H1 (cell line): ENCODE results near the gene TNXB. TPM values are rescaled to one million over a fixed set of nuclear protein-coding genes. Genes with fewer than 3 reads are reported as not detected.
"Not testable (repeated sequence)": the region's sequence is repeated elsewhere in the genome, so short reads cannot be mapped to it uniquely, and the experiment has no call there.

Source experiments
- CTCF ChIA-PET: fragments of 300-600 bp; sonication (Branson Sonifier 250); formaldehyde crosslinking; loops from one replicate; lab custom pipeline; 2021; ENCODE audit not compliant: partially characterized antibody; lab: Charles Lee
- POLR2A ChIA-PET: fragments of 300-600 bp; sonication (Branson Sonifier 250); formaldehyde crosslinking; loops from one replicate; lab custom pipeline; 2021; ENCODE audit warnings: inconsistent platforms; ENCODE audit not compliant: partially characterized antibody; lab: Charles Lee
- DNase-seq, 2 experiments: peaks; one replicate each; pipeline versions ENCODE4 v3.0.0 to v3.0.0-alpha.2; 2010 to 2022; ENCODE audit warnings: low spot score in 2 of 2, low read depth in 1 of 2, mixed read lengths in 1 of 2
- FAIRE-seq: peaks from 2 replicates; lab custom pipeline; 2011; peaks lifted over from hg19 to GRCh38; lab: Jason Lieb, UNC
- H2AFZ ChIP-seq: 2 replicates; pipeline ENCODE4 v1.8.1; 2012; ENCODE audit warnings: low read length, inconsistent platforms
- H2AK5ac ChIP-seq: 2 replicates; pipeline ENCODE4 v1.6.1; 2013; ENCODE audit warnings: low read depth, low read length
- H2BK120ac ChIP-seq: replicated peaks from 2 replicates; pipeline ENCODE3; 2013; ENCODE audit warnings: low read depth, low read length, inconsistent platforms
- H2BK12ac ChIP-seq: 2 replicates; pipeline ENCODE4 v1.6.1; 2013; ENCODE audit warnings: low read depth, low read length
- H2BK15ac ChIP-seq: 2 replicates; pipeline ENCODE4 v1.6.1; 2013; ENCODE audit warnings: low read length
- H2BK20ac ChIP-seq: 2 replicates; pipeline ENCODE4 v1.6.1; 2013; ENCODE audit warnings: low read length
- H2BK5ac ChIP-seq: 2 replicates; pipeline ENCODE4 v1.6.1; 2013; ENCODE audit warnings: low read depth, low read length
- H3K14ac ChIP-seq: 2 replicates; pipeline ENCODE4 v1.6.1; 2013; ENCODE audit warnings: inconsistent platforms; ENCODE audit not compliant: insufficient read length
- H3K18ac ChIP-seq: 2 replicates; pipeline ENCODE4 v1.6.1; 2013; ENCODE audit warnings: low read length; ENCODE audit errors: extremely low read depth
- H3K23ac ChIP-seq: 2 replicates; pipeline ENCODE4 v1.6.1; 2013; ENCODE audit warnings: inconsistent platforms; ENCODE audit not compliant: insufficient read length
- H3K23me2 ChIP-seq: 2 replicates; pipeline ENCODE4 v1.6.1; 2013; ENCODE audit warnings: low read depth, low read length
- H3K27ac ChIP-seq: 2 replicates; pipeline ENCODE4 v1.6.1; 2011; ENCODE audit warnings: low read depth, low read length, inconsistent platforms
- H3K27me3 ChIP-seq, 4 experiments: replicated peaks in 1 of 4; 1 replicate in 1 of 4; 2 replicates in 3 of 4; pipeline versions ENCODE4 v1.6.1 to v1.8.1; 2011 to 2013; ENCODE audit warnings: low read length in 3 of 4, mild to moderate bottlenecking in 3 of 4, inconsistent platforms in 2 of 4, mixed read lengths in 2 of 4, moderate library complexity in 1 of 4; ENCODE audit not compliant: control insufficient read depth in 3 of 4, insufficient read depth in 3 of 4; ENCODE audit errors: extremely low read depth in 1 of 4
- H3K36me3 ChIP-seq, 4 experiments: 2 replicates each; pipeline versions ENCODE4 v1.6.1 to v1.8.1; 2011 to 2013; ENCODE audit warnings: mild to moderate bottlenecking in 4 of 4, low read length in 3 of 4, moderate library complexity in 2 of 4, control low read depth in 1 of 4, inconsistent platforms in 1 of 4; ENCODE audit not compliant: insufficient read depth in 4 of 4, control insufficient read depth in 2 of 4
- H3K4ac ChIP-seq: replicated peaks from 2 replicates; pipeline ENCODE3; 2013; ENCODE audit warnings: low read length, low read depth, mixed read lengths, inconsistent platforms; ENCODE audit not compliant: insufficient read length
- H3K4me1 ChIP-seq, 4 experiments: replicated peaks in 1 of 4; 1 replicate in 1 of 4; 2 replicates in 3 of 4; pipeline versions ENCODE4 v1.6.1 to v1.8.1; 2011 to 2013; ENCODE audit warnings: low read length in 3 of 4, inconsistent platforms in 2 of 4, mixed read lengths in 1 of 4; ENCODE audit not compliant: insufficient read depth in 4 of 4, control insufficient read depth in 3 of 4
- H3K4me2 ChIP-seq, 2 experiments: 2 replicates each; pipeline versions ENCODE4 v1.6.1 to v1.8.1; 2011 to 2013; ENCODE audit warnings: low read depth in 2 of 2, low read length in 2 of 2, control low read depth in 1 of 2, inconsistent platforms in 1 of 2, mild to moderate bottlenecking in 1 of 2; ENCODE audit not compliant: insufficient read depth in 1 of 2
- H3K4me3 ChIP-seq, 4 experiments: fragments of 200-600, 300-600 bp in 1 of 4; sonication (generic), shearing (Covaris generic), sonication (Bioruptor Twin) in 1 of 4; 2 replicates each; pipeline versions ENCODE4 v1.5.1 to v1.8.1; 2011 to 2016; ENCODE audit warnings: low read length in 4 of 4, low read depth in 3 of 4, control low read depth in 2 of 4, inconsistent platforms in 2 of 4, mild to moderate bottlenecking in 2 of 4, mixed read lengths in 1 of 4, moderate library complexity in 1 of 4; ENCODE audit not compliant: insufficient read depth in 2 of 4; ENCODE audit errors: extremely low read depth in 1 of 4
- H3K56ac ChIP-seq: replicated peaks from 2 replicates; pipeline ENCODE3; 2013; ENCODE audit warnings: low read depth, mild to moderate bottlenecking, mixed read lengths, low read length, inconsistent platforms; ENCODE audit not compliant: insufficient read length
- H3K79me1 ChIP-seq: 2 replicates; pipeline ENCODE4 v1.6.1; 2013; ENCODE audit warnings: low read depth, low read length, control low read depth
- H3K79me2 ChIP-seq, 2 experiments: 2 replicates each; pipeline versions ENCODE4 v1.6.1 to v1.8.1; 2012 to 2013; ENCODE audit warnings: low read length in 2 of 2, mild to moderate bottlenecking in 2 of 2, inconsistent platforms in 1 of 2; ENCODE audit not compliant: insufficient read depth in 2 of 2, control insufficient read depth in 1 of 2
- H3K9ac ChIP-seq, 4 experiments: replicated peaks in 1 of 4; 1 replicate in 1 of 4; 2 replicates in 3 of 4; pipeline versions ENCODE4 v1.6.1 to v1.8.1; 2011 to 2013; ENCODE audit warnings: low read depth in 3 of 4, low read length in 3 of 4, control low read depth in 2 of 4, mild to moderate bottlenecking in 2 of 4, moderate library complexity in 2 of 4, inconsistent platforms in 1 of 4; ENCODE audit errors: extremely low read depth in 1 of 4
- H3K9me3 ChIP-seq, 2 experiments: 2 replicates each; pipeline versions ENCODE4 v1.6.1 to v1.8.1; 2012 to 2013; ENCODE audit warnings: mild to moderate bottlenecking in 2 of 2, moderate library complexity in 2 of 2, control low read depth in 1 of 2, inconsistent platforms in 1 of 2, low read depth in 1 of 2, low read length in 1 of 2, mixed read lengths in 1 of 2; ENCODE audit not compliant: insufficient read depth in 2 of 2
- H4K20me1 ChIP-seq, 2 experiments: replicated peaks in 1 of 2; 2 replicates each; pipeline versions ENCODE3 to v1.8.1; 2011 to 2013; ENCODE audit warnings: inconsistent platforms in 2 of 2, low read length in 2 of 2, mild to moderate bottlenecking in 1 of 2; ENCODE audit not compliant: insufficient read depth in 2 of 2, control insufficient read depth in 1 of 2
- H4K5ac ChIP-seq: 2 replicates; pipeline ENCODE4 v1.6.1; 2013; ENCODE audit warnings: low read length, low read depth, mixed read lengths, inconsistent platforms; ENCODE audit not compliant: insufficient read length
- H4K8ac ChIP-seq: 2 replicates; pipeline ENCODE4 v1.8.0; 2013; ENCODE audit warnings: mild to moderate bottlenecking, moderate library complexity, low read length, inconsistent platforms; ENCODE audit not compliant: insufficient read depth; ENCODE audit errors: extremely low read depth
- H4K91ac ChIP-seq: replicated peaks from 2 replicates; pipeline ENCODE3; 2013; ENCODE audit warnings: low read length, mixed read lengths, inconsistent platforms; ENCODE audit not compliant: insufficient read length
- EGR1 ChIP-seq: IDR thresholded peaks from 2 replicates; pipeline ENCODE4 v1.6.1; 2011; ENCODE audit warnings: low read depth, low read length, borderline replicate concordance
- EP300 ChIP-seq, 2 experiments: IDR thresholded peaks; 1 replicate in 1 of 2; 2 replicates in 1 of 2; pipeline ENCODE4 v1.6.1; 2011 to 2012; ENCODE audit warnings: low read depth in 2 of 2, low read length in 2 of 2, mild to moderate bottlenecking in 2 of 2, borderline replicate concordance in 1 of 2, inconsistent platforms in 1 of 2, moderate library complexity in 1 of 2
- EZH2 ChIP-seq: fragments of 200-600 bp; sonication (generic); IDR thresholded peaks from 2 replicates; pipeline ENCODE4 v1.7.1; 2012; ENCODE audit warnings: low read depth, mild to moderate bottlenecking, moderate library complexity, low read length, inconsistent platforms; ENCODE audit not compliant: severe bottlenecking
- HDAC2 ChIP-seq, 2 experiments: fragments of 300-600 bp in 1 of 2; sonication (generic) in 1 of 2; IDR thresholded peaks; 2 replicates each; pipeline ENCODE4 v1.6.1; 2011 to 2012; ENCODE audit warnings: low read depth in 2 of 2, low read length in 2 of 2, mild to moderate bottlenecking in 2 of 2, moderate library complexity in 2 of 2, borderline replicate concordance in 1 of 2, inconsistent platforms in 1 of 2
- KDM5A ChIP-seq: fragments of 200-600 bp; IDR thresholded peaks from 2 replicates; pipeline ENCODE4 v1.7.1; 2012; ENCODE audit warnings: mild to moderate bottlenecking, low read length, inconsistent platforms, mixed read lengths
- RBBP5 ChIP-seq: IDR thresholded peaks from 2 replicates; pipeline ENCODE4 v1.7.1; 2012; ENCODE audit warnings: low read depth, mild to moderate bottlenecking, inconsistent platforms, low read length, moderate library complexity, borderline replicate concordance
- SRF ChIP-seq: IDR thresholded peaks from 2 replicates; pipeline ENCODE4 v1.6.1; 2011; ENCODE audit warnings: mild to moderate bottlenecking, low read depth, low read length, moderate library complexity
- TAF7 ChIP-seq: optimal IDR thresholded peaks from 2 replicates; pipeline ENCODE3; 2011; ENCODE audit warnings: low read depth, mild to moderate bottlenecking, inconsistent platforms, low read length, moderate library complexity, borderline replicate concordance
- YY1 ChIP-seq: IDR thresholded peaks from 2 replicates; pipeline ENCODE4 v1.6.1; 2011; ENCODE audit warnings: low read depth, mild to moderate bottlenecking, low read length
- WGBS, 2 experiments: shearing (Covaris generic) in 1 of 2; methylation state at CpG; one replicate each; pipeline versions ENCODE4 v1.1.6 to v1.1.7; 2013 to 2015; ENCODE audit warnings: low lambda C conversion rate in 2 of 2, mixed read lengths in 2 of 2, inconsistent platforms in 1 of 2, low coverage in 1 of 2, missing lambda C conversion rate in 1 of 2; ENCODE audit not compliant: insufficient replicate concordance in 2 of 2, insufficient coverage in 1 of 2, insufficient read length in 1 of 2; ENCODE audit errors: extremely low coverage in 1 of 2, missing lambda C conversion rate in 1 of 2; 5-methylcytosine and 5-hydroxymethylcytosine counted together
- polyA plus RNA-seq, 7 experiments: library from polyadenylated mRNA; depleted of rRNA in 3 of 7; stranded (reverse) in 5 of 7; unstranded in 2 of 7; fragments of >200 nt in 5 of 7; fragments of 200-250 nt in 2 of 7; gene quantifications; 1 replicate in 5 of 7; 2 replicates in 1 of 7; 4 replicates in 1 of 7; pipeline versions ENCODE4 v1.2.1 to v1.2.3, GENCODE V29; 2011 to 2013; ENCODE audit warnings: missing spikeins in 2 of 7, mixed read lengths in 2 of 7
- total RNA-seq: library from RNA; stranded (reverse); fragmentation: NEBNext Ultra II Directional; extraction: Animal tissue kit (Norgen Biotek cat#: 25700); gene quantifications from 2 replicates; pipeline ENCODE4 v1.2.1, GENCODE V29; 2021

Gene TNXB
- total and polyA plus RNA-seq, 2 of the 8 experiments (the other 6 are each of a cell fraction or from before 2014, with no cell fraction given): 3.1 to 4.8 TPM

GRCh38 chr6:32146287-32146686 lies 37.1 kb upstream of the TNXB start (continued):
- TF ChIP-seq HDAC2 (IDR thresholded peaks at IDR 0.05; ENCODE audit: borderline replicate concordance in 1 of 2, low read depth in 2 of 2, low read length in 2 of 2) (no peak), EP300 (IDR thresholded peaks at IDR 0.05; ENCODE audit: borderline replicate concordance in 1 of 2, low read depth in 2 of 2, low read length in 2 of 2) (no peak), EGR1 (no peak), SRF (no peak), KDM5A (no peak), EZH2 (no peak), RBBP5 (no peak), YY1 (no peak), TAF7 (no peak)

DNA sequence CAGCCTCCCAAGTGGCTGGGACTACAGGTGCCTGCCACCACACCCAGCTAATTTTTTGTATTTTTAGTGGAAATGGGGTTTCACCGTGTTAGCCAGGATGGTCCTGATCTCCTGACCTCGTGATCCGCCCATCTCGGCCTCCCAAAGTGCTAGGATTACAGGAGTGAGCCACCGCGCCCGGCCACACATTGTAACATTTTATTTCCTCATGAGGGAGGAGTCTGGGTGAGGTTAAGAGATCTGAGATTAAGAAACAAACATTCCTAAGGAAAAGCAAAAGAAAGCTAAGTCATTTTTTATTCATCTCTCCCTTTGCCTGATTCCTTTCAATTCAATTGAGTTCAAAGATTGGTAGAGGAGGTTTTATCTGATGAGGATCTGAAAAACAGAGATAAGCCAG lies 35.1 kb upstream of the TNXB start:
- H3K56ac ChIP-seq, H3K27ac ChIP-seq, H3K36me3 ChIP-seq, H3K27me3 ChIP-seq, H3K4me3 ChIP-seq, H3K79me1 ChIP-seq, H3K14ac ChIP-seq, H4K91ac ChIP-seq, H3K4me2 ChIP-seq, H3K18ac ChIP-seq, H3K9ac ChIP-seq, H2AK5ac ChIP-seq, H2AFZ ChIP-seq, H3K79me2 ChIP-seq, FAIRE-seq, H3K4me1 ChIP-seq, H3K23me2 ChIP-seq, H2BK120ac ChIP-seq, H3K4ac ChIP-seq, H2BK15ac ChIP-seq, H2BK12ac ChIP-seq, H4K8ac ChIP-seq, H4K20me1 ChIP-seq, H3K9me3 ChIP-seq, DNase-seq, H2BK20ac ChIP-seq, H3K23ac ChIP-seq, H4K5ac ChIP-seq, H2BK5ac ChIP-seq: not testable (repeated sequence)
- ChIA-PET CTCF (interaction anchor here (0.9 to 2.0 kb wide), 5 partner anchors 8 to 28 kb away, joined by 3 to 4 read pairs (median 4); no protein-coding TSS in a partner anchor), POLR2A (interaction anchor here (0.6 to 9.2 kb wide), 3 partner anchors 8 to 35 kb away, joined by 3 to 70 read pairs (median 3); partner anchors contain the start of genes ATF6B, FKBPL and TNXB)
- 92% methylated on average over 7 of the region's 7 CpGs; no CpG with 5 or more reads in 1 of the 2 experiments for WGBS, 2 experiments
